Caco-2 (cell line): Measurements from ENCODE around the gene UHRF2. TPM values are rescaled to one million over a fixed set of nuclear protein-coding genes. Genes with fewer than 3 reads are reported as not detected.
"Not testable (repeated sequence)": the region's sequence is repeated elsewhere in the genome, so short reads cannot be mapped to it uniquely, and the experiment has no call there.

Source experiments
- BruUV-seq: library from RNA; stranded (reverse); fragments of 400-500 nt; replicated peaks from 2 replicates; lab custom pipeline; 2021; lab: Mats Ljungman, UMichigan
- CTCF ChIA-PET: fragments of 300-600 bp; sonication (Branson Sonifier 250); formaldehyde crosslinking; loops from one replicate; lab custom pipeline; 2022; ENCODE audit warnings: antibody characterized with exemption; lab: Charles Lee
- POLR2A ChIA-PET: fragments of 300-600 bp; sonication (Branson Sonifier 250); formaldehyde crosslinking; loops from one replicate; lab custom pipeline; 2022; ENCODE audit warnings: antibody characterized with exemption; lab: Charles Lee
- DNase-seq, 2 experiments: peaks; one replicate each; pipeline versions ENCODE4 v3.0.0 to v3.0.0-alpha.2; 2020 to 2022
- H3K27me3 ChIP-seq: replicated peaks from 2 replicates; pipeline ENCODE4 v1.6.0; 2011; ENCODE audit warnings: low read length; ENCODE audit not compliant: control insufficient read depth, insufficient read depth
- H3K36me3 ChIP-seq: 2 replicates; pipeline ENCODE4 v1.5.1; 2011; ENCODE audit warnings: low read length; ENCODE audit not compliant: control insufficient read depth, insufficient read depth
- H3K4me1 ChIP-seq: fragments of 250-450 bp; sonication (Bioruptor Pico); 2 replicates; pipeline ENCODE4 v1.5.1; 2020; ENCODE audit warnings: mild to moderate bottlenecking
- H3K4me3 ChIP-seq: 2 replicates; pipeline ENCODE4 v1.5.1; 2011; ENCODE audit warnings: low read depth, mild to moderate bottlenecking, control low read depth, low read length
- H3K9me3 ChIP-seq: fragments of 250-450 bp; sonication (Bioruptor Pico); 2 replicates; pipeline ENCODE4 v1.5.1; 2020; ENCODE audit warnings: mild to moderate bottlenecking, moderate library complexity
- H3K27ac Mint-ChIP-seq: one replicate; pipeline ENCODE4 v1.8.0; 2022; ENCODE audit warnings: mixed read lengths; ENCODE audit not compliant: unreplicated experiment
- H3K27me3 Mint-ChIP-seq: one replicate; pipeline ENCODE4 v1.8.0; 2022; ENCODE audit warnings: mixed read lengths; ENCODE audit not compliant: insufficient read depth, unreplicated experiment
- H3K36me3 Mint-ChIP-seq: one replicate; pipeline ENCODE4 v1.8.0; 2022; ENCODE audit warnings: mild to moderate bottlenecking, mixed read lengths; ENCODE audit not compliant: insufficient read depth, unreplicated experiment
- H3K4me1 Mint-ChIP-seq: one replicate; pipeline ENCODE4 v1.8.0; 2022; ENCODE audit warnings: low read depth, mixed read lengths; ENCODE audit not compliant: unreplicated experiment
- H3K4me3 Mint-ChIP-seq: one replicate; pipeline ENCODE4 v1.8.0; 2022; ENCODE audit warnings: mild to moderate bottlenecking, moderate library complexity, mixed read lengths; ENCODE audit not compliant: unreplicated experiment
- H3K9me3 Mint-ChIP-seq: one replicate; pipeline ENCODE4 v1.8.0; 2022; ENCODE audit warnings: mixed read lengths; ENCODE audit not compliant: unreplicated experiment
- intact Hi-C: fragments of 100-400 bp; cut with micrococcal nuclease; formaldehyde crosslinking; loops from one replicate; pipeline ENCODE4 v1.10.0; 2022; ENCODE audit not compliant: unreplicated experiment
- total RNA-seq: library from RNA; stranded (reverse); gene quantifications from 2 replicates; pipeline ENCODE4 v1.2.3, GENCODE V29; 2022
- TF ChIP-seq, protein P1 (sequence below), 2 experiments: fragments of 200-600 bp in 1 of 2; IDR thresholded peaks; 1 replicate in 1 of 2; 2 replicates in 1 of 2; pipeline versions ENCODE4 v1.5.1 to v1.8.0; 2011 to 2022; ENCODE audit warnings: antibody characterized with exemption in 1 of 2, control low read depth in 1 of 2, inconsistent platforms in 1 of 2, low read depth in 1 of 2, low read length in 1 of 2, mild to moderate bottlenecking in 1 of 2, moderate library complexity in 1 of 2; ENCODE audit not compliant: insufficient read depth in 1 of 2, severe bottlenecking in 1 of 2, unreplicated experiment in 1 of 2

Gene UHRF2
- total RNA-seq, 1 experiment from 2014 or later: 38.1 TPM

- intact Hi-C loops: no loop called here
- no peak for DNase-seq
- no TSS peak for BruUV-seq
- TF ChIP-seq, protein P1, sequence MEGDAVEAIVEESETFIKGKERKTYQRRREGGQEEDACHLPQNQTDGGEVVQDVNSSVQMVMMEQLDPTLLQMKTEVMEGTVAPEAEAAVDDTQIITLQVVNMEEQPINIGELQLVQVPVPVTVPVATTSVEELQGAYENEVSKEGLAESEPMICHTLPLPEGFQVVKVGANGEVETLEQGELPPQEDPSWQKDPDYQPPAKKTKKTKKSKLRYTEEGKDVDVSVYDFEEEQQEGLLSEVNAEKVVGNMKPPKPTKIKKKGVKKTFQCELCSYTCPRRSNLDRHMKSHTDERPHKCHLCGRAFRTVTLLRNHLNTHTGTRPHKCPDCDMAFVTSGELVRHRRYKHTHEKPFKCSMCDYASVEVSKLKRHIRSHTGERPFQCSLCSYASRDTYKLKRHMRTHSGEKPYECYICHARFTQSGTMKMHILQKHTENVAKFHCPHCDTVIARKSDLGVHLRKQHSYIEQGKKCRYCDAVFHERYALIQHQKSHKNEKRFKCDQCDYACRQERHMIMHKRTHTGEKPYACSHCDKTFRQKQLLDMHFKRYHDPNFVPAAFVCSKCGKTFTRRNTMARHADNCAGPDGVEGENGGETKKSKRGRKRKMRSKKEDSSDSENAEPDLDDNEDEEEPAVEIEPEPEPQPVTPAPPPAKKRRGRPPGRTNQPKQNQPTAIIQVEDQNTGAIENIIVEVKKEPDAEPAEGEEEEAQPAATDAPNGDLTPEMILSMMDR (IDR thresholded peaks at IDR 0.05; ENCODE audit: insufficient read depth in 1 of 2, low read depth in 1 of 2, low read length in 1 of 2, severe bottlenecking in 1 of 2, unreplicated experiment in 1 of 2): no peak
- H3K9me3 ChIP-seq: peaks cover 8% of the 10 kb centered on the region; the same call in 1 of the 2 replicates
- H3K4me1 ChIP-seq: no peaks in the 10 kb centered on the region
- no peak overlapping the region for H3K4me3 ChIP-seq
- Mint-ChIP-seq H3K27me3 (no peaks in the 10 kb centered on the region), H3K4me3 (no peak overlapping the region), H3K36me3 (no peaks in the 10 kb centered on the region), H3K4me1 (peaks cover 12% of the 10 kb centered on the region), H3K9me3 (no peaks in the 10 kb centered on the region), H3K27ac (no peak overlapping the region)
- CTCF ChIA-PET: no interaction called here
- no peaks in the 10 kb centered on the region for H3K27me3 ChIP-seq
- H3K36me3 ChIP-seq: no peaks in the 10 kb centered on the region
- POLR2A ChIA-PET: no interaction called here
These were observed 44.2 kb upstream of the UHRF2 start for GRCh38 chr9:6368831-6369230.

GRCh38 chr9:6381477-6382012 lies 31.5 kb upstream of the UHRF2 start:
- DNase-seq, H3K4me3 ChIP-seq, POLR2A ChIA-PET, H3K27ac Mint-ChIP-seq, BruUV-seq, H3K27me3 ChIP-seq, H3K4me1 Mint-ChIP-seq, H3K9me3 ChIP-seq, H3K36me3 ChIP-seq, H3K4me3 Mint-ChIP-seq, H3K4me1 ChIP-seq, intact Hi-C loops, H3K9me3 Mint-ChIP-seq, CTCF ChIA-PET, H3K36me3 Mint-ChIP-seq: not testable (repeated sequence)
- H3K27me3 Mint-ChIP-seq: peaks cover 15% of the 10 kb centered on the region

GRCh38 chr9:6382681-6383080 lies 30.3 kb upstream of the UHRF2 start:
- Mint-ChIP-seq H3K4me1 (no peaks in the 10 kb centered on the region), H3K36me3 (no peaks in the 10 kb centered on the region), H3K27me3 (peaks cover 12% of the 10 kb centered on the region), H3K27ac (no peak overlapping the region), H3K4me3 (no peak overlapping the region), H3K9me3 (peaks cover 2% of the 10 kb centered on the region)
- no peaks in the 10 kb centered on the region for H3K4me1 ChIP-seq
- DNase-seq: no peak
- no peaks in the 10 kb centered on the region for H3K36me3 ChIP-seq
- POLR2A ChIA-PET: no interaction called here
- no peak overlapping the region for H3K4me3 ChIP-seq
- CTCF ChIA-PET: no interaction called here
- TF ChIP-seq, protein P1 (IDR thresholded peaks at IDR 0.05; ENCODE audit: insufficient read depth in 1 of 2, low read depth in 1 of 2, low read length in 1 of 2, severe bottlenecking in 1 of 2, unreplicated experiment in 1 of 2): no peak
- no peaks in the 10 kb centered on the region for H3K27me3 ChIP-seq
- no TSS peak for BruUV-seq
- no peaks in the 10 kb centered on the region for H3K9me3 ChIP-seq
- intact Hi-C loops: no loop called here
